Measurements from ENCODE around the gene LRRC23.

GRCh38 chr12:6883683-6884082 lies 20.9 kb upstream of the LRRC23 start:
- no peak for TF ChIP-seq CTCF (IDR thresholded peaks at IDR 0.05)
- no peak for TF ChIP-seq POLR2A (IDR thresholded peaks at IDR 0.05)

Measured in breast epithelium (tissue), 3 donors.